TTC549 (cell line): ENCODE results near the gene PREB.

Experiments used
- FAIRE-seq: peaks from 2 replicates; lab custom pipeline; 2012; peaks lifted over from hg19 to GRCh38; lab: Jason Lieb, UNC

Gene PREB

GRCh38 chr2:27094353-27094984, 40.0 kb downstream of the PREB start:
- FAIRE-seq = no peak

GRCh38 chr2:27093430-27094352, 40.7 kb downstream of the PREB start:
- no peak for FAIRE-seq

DNA sequence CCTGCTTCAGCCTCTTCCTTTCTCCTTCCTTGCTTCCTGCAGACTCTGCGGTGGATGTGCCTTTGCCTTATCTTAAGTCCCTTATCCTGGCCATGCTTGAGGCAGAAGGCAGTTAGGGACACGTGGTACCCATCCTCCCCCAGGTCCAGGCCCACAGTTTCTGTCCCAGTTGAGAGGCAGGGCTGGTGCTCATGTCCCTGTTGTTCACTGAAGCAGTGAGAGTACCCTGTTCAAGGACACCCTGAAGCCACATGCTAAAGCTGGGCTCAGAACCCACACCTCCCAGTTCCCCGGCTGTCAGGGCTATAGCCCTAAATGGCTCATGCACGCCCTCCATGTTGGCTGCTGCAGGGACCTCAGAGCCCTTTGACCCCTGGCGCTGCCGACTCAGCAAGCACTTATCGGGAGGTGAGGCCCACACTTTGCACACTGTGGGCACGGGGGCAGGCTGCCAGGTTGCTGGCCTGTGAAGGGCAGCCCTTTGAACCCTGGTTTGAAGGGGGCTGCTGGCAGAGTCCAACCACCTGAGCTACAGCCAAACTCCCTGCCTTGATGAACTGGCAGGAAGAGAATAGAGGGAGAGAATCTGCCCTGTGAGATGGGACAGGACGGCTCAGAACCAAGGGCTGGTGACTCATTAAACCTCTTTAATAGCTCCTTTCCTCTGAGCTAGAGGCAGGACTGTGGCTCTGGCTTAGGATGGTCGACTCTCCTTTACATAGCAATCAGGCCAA, 41.6 kb downstream of the PREB start:
- FAIRE-seq = no peak

- FAIRE-seq = no peak
These were observed 42.4 kb downstream of the PREB start for GRCh38 chr2:27091746-27092695.

DNA sequence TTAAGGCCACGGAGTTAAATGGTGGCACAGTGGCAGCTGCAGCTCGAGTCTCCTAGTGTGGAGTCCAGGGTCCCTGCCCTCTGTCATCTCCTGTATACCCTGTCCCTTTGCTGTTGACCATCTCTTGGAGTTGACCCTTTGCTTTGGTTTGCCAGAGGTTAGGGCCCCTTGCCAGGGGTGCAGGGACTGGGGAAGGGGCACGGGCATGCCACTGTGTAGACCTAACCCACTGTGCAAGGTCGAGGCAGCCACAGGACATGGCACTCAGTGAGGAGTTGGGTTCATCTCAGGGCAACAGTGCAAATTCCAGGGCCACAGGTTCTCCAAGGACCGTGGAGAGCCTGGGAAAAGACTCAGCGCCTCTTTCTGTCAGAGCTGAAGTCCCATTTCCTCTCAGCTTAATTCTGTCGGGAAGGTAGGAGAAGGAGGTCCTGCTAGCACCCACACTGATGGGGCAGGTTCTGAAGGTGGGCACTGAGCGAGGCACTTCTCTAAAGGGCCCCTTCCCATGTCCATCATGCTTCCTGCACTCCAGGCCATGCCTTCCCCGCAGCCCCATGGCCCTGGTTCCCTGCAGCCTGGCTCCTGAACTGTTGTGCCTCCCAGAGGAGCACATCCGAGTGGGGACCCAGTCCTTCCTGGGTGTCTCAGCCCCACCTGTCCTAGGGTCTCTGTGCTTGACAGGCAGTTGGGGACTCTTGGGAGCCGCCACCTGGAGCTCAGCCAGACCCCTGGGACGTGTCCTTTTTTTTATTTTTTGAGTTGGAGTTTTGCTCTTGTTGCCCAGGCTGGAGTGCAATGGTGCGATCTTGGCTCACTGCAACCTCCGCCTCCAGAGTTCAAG, 45.1 kb downstream of the PREB start:
- no peak for FAIRE-seq

GRCh38 chr2:27088634-27089033, 45.8 kb downstream of the PREB start:
- no peak for FAIRE-seq

DNA sequence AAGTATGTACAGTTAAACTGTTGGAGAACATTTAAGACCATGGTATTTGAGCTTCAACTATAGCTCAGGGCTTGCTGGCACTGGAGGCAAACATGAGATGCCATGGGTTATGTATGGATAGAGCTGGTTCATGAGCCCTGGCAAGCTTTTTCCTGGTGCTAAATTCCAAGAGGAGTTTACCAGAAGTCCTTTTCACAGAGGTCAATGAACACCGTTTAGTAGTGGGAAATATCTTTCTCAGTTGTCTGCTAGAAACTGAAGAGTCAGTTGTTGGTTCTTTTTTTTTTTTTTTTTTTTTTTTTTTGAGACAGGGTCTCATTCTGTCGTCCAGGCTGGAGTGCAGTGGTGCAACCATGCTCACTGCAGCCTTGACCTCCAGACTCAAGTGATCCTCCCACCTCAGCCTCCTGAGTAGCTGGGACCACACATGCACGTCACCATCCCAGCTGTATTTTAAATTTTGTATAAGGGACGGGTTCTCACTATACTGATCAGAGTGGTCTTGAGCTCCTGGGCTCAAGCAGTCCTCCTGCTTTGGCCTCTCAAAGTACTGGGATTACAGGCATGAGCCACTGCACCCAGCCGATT, 46.5 kb downstream of the PREB start:
- FAIRE-seq = no peak

- FAIRE-seq = no peak
These were observed 47.5 kb downstream of the PREB start, which contains the start of gene KHK for GRCh38 chr2:27086724-27087593. KHK (plus strand) TSS chr2:27086772; CDS start chr2:27087260, 488 bp downstream.

- FAIRE-seq = no peak
These were observed 48.2 kb downstream of the PREB start for GRCh38 chr2:27086090-27086723.

DNA sequence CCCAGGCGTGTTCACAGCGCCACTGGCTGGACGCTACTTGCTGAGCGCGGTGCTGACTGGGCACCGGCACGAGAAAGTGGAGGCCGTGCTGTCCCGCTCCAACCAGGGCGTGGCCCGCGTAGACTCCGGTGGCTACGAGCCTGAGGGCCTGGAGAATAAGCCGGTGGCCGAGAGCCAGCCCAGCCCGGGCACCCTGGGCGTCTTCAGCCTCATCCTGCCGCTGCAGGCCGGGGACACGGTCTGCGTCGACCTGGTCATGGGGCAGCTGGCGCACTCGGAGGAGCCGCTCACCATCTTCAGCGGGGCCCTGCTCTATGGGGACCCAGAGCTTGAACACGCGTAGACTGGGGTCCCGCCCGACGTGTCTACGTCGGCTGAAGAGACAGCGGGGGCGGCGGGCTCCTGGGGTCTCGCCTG, 48.8 kb downstream of the PREB start:
- no peak for FAIRE-seq

DNA sequence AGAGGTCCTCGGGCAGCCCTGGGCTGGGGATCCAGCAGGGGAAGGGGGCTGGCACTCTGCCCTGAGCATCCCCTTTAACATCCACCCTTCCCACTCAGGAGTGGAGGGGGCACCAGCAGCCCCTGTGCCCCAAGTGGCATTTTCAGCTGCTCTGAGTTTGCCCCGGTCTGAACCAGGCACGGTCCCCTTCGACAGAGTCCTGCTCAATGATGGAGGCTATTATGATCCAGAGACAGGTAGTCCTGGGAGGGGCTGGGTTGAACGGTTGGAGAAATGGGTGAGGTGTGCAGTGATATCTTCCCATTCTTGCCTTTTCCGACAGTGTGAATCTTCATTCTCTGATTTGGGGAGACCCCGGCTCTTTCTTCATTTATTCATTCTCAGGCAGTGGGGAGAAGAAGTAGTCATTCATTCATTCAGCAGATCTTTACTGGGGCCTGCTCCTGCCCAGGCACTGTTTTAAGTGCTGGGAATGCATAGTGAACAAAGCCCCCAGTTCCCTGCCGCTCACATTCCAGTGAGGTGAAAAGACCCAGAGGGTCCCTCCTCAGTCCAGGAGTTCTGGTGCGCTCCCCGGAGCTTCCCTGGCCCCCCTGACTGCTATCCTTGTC, 49.3 kb downstream of the PREB start:
- FAIRE-seq = no peak

DNA sequence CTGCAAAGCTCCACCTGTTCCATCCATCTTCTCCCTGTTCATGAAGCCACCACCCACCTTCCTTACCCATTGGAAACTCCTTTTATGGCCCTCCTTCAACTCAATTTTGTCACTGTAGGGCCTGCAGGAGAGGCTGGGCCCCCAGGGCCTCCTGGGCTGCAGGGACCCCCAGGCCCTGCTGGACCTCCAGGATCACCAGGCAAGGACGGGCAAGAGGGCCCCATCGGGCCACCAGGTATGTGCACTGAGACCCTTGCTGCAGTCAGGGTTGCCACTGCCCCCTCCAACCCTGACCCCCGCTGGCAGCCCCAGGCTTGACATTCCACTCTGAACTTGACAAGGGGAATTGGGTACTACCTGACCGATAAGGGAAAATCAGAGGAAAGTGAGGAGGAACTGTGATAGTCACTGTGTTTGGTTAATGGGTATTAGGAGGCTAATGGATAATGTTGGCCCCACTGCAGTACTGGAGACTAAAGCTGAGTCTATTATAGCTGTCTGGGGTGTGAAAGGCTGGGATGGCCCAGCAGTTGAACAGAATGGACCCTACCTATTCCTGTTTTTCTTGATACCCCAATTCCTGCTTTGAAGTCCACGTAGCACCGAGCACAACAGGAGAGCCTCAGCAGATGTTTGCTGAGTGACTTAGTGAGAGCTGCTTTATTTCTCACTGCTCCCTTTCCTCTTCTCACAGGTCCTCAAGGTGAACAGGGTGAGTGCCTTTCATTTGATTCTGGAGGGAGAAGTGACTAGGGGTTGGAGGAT, 50.0 kb downstream of the PREB start:
- no peak for FAIRE-seq

DNA sequence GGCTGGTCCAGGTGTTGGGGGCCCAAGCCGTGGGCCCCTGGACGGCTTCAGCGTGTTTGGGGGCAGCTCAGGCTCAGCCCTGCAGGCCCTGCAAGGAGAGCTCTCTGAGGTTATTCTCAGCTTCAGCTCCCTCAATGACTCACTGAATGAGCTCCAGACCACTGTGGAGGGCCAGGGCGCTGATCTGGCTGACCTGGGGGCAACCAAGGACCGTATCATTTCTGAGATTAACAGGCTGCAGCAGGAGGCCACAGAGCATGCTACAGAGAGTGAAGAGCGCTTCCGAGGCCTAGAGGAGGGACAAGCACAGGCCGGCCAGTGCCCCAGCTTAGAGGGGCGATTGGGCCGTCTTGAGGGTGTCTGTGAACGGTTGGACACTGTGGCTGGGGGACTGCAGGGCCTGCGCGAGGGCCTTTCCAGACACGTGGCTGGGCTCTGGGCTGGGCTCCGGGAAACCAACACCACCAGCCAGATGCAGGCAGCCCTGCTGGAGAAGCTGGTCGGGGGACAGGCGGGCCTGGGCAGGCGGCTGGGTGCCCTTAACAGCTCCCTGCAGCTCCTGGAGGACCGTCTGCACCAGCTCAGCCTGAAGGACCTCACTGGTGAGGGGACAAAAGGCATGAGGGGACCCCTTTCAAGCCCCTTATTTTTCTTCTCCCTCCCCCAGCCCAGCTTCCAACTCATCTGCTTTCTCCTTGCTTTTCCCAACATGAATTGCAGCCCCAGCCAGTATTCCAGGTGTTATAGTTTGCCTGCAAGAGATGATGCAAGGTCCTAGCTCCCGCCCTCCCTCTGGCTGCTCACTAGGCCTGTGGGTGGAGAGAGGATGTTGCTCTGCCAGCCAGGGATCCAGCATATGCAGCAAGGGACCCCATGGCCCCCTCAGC, 50.8 kb downstream of the PREB start:
- FAIRE-seq = no peak

DNA sequence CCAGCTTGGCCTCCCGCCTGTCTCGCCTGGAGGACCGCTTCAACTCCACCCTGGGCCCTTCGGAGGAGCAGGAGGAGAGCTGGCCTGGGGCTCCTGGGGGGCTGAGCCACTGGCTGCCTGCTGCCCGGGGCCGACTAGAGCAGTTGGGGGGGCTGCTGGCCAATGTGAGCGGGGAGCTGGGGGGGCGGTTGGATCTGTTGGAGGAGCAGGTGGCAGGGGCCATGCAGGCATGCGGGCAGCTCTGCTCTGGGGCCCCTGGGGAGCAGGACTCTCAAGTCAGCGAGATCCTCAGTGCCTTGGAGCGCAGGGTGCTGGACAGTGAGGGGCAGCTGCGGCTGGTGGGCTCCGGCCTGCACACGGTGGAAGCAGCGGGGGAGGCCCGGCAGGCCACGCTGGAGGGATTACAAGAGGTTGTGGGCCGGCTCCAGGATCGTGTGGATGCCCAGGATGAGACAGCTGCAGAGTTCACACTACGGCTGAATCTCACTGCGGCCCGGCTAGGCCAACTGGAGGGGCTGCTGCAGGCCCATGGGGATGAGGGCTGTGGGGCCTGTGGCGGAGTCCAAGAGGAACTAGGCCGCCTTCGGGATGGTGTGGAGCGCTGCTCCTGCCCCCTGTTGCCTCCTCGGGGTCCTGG, 51.5 kb downstream of the PREB start:
- FAIRE-seq = no peak

- no peak for FAIRE-seq
These were observed 52.3 kb downstream of the PREB start for GRCh38 chr2:27081984-27082772.
